GM19193 (cell line): ENCODE data around the gene CLCF1.

Experiments used
- POLR2A ChIP-seq: IDR thresholded peaks from 4 replicates; pipeline ENCODE4 v1.6.1; 2011; ENCODE audit not compliant: insufficient read depth, insufficient read length; ENCODE audit errors: extremely low read depth

Gene CLCF1

DNA sequence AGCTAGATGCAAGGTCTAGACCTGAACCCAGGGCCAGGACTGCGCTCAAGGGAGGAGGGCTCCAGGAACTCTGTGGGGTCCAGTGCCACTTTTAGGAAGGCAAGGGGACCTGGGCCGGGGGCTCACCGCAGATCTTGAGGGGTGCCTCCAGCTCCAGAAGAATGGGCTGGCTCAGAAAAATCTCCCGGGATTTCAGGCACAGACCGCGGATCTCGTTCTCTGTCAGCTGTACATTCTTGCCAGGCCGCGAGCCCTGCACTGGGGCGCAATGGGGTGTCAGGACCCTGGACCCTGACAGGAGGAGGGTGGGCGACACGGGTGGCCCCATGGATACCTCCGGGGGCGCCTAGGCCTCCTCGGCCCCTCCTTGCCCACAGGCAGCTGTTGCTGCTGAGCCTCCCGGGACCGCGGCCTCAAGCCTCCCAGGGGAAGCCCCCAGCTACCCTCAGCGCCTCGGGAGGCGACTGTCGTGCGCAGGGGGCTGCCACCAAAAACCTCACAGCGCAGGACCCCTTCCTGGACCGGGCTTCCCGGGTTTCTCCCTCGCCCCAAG, 27.6 kb upstream of the CLCF1 start:
- TF ChIP-seq POLR2A = no peak

DNA sequence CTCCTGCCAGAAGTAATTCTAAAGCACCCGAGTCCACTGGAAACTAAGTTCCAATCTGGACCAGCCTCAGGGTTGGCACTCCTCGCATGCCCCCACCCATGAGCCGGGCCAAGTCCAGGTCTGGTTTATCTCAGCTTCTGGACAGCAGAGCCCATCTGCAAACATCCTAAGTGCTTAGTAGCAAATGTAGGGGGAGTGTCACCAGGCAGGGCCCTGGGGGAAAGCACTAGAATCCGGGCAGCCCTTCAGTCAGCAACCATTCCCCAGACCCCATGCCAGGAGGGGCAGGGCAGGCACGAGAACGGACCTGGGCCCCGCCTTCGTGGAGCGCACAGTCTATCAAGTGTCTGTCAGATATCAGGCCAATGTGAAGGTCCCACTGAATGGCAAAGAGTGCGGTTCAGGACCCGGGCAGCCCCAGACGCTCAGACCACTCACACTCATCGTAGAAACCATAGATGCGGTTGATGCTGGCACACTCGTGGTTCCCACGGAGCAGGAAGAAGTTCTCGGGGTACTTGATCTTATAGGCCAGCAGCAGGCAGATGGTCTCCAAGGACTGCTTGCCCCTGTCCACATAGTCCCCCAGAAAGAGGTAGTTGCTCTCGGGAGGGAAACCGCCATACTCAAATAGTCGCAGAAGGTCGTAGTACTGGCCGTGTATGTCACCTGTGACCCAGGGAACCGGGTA, 27.0 kb upstream of the CLCF1 start:
- TF ChIP-seq POLR2A = no peak

DNA sequence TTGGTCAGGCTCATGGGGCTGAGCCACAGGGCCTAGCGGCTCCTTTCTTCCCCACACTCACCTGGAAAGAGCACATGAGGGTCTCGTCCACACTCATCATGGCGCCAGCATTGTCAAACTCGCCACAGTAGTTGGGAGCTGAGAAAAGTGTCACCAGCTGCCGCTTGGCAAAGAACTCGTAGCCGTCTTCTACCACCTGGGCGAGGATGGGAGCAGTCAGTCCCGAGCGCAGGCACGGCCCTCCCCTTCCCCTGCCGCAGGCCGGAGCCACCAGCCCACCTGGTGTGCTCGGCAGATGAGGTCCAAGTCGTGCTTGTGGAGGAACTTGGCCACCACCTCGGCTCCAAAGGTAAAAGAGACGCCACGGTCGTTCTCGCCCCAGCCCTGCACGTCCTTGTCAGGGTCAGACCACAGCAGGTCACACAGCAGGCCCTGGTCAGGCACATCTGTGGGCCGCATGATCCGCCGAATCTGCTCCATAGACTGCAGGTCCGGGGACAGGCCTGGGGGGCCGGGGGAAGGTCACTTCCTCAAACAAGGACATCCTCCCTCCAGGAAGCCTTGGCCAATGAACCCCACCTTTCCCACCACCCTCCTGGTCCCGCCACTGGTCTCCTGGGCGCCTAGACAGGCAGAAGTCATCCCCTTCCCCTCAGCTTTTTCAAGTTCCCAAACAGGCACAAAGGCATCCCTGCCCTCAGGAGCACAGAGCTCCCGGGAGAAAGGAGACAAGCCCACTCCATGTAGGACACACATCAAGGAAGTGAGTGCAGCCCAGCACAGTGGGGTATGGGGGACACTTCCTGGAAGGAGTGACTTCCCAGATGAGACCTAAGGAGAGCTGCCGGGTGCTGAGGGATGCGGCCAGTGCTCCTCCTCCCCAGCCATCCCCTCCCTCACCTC, 25.5 kb upstream of the CLCF1 start:
- no peak for TF ChIP-seq POLR2A

DNA sequence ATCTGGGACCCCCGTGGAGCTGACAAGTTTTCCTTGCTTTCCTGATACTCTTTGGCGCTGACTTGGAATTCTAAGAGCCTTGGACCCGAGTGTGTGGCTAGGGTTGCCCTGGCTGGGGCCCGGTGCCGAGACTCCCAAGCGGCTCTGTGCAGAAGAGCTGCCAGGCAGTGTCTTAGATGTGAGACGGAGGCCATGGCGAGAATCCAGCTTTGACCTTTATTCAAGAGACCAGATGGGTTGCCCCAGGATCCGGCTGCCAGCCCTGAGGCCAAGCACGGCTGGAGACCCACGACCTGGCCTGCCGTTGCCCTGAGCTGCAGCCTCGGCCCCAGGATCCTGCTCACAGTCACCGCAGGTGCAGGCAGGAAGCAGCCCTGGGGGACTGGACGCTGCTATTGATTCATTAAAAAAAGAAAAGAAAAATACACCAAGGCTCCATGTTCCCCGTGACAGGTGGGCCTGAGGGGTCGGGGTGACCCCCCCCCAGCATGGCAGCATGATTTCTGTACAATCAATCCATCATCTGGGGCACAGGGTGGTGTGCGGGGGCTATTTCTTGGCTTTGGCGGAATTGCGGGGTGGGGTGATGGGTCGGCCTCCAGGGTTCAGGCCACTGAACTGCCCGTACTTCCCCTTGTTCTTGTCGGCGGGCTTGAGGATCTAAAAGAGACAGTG, 24.7 kb upstream of the CLCF1 start:
- no peak for TF ChIP-seq POLR2A

DNA sequence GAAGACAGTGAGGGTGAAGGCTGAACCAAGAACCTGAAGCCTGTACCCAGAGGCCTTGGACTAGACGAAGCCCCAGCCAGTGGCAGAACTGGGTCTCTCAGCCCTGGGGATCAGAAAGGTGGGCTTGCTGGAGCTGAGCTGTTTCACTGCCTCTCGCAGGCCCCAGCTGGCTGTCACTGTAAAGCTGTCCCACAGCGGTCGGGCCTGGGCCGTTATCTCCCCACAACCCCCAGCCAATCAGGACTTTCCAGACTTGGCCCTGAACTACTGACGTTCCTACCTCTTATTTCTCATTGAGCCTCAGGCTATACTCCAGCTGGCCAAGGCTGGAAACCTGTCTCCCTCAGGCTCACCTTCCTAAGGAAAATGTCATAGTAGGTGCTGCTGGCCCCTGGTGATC, 24.1 kb upstream of the CLCF1 start:
- no peak for TF ChIP-seq POLR2A

DNA sequence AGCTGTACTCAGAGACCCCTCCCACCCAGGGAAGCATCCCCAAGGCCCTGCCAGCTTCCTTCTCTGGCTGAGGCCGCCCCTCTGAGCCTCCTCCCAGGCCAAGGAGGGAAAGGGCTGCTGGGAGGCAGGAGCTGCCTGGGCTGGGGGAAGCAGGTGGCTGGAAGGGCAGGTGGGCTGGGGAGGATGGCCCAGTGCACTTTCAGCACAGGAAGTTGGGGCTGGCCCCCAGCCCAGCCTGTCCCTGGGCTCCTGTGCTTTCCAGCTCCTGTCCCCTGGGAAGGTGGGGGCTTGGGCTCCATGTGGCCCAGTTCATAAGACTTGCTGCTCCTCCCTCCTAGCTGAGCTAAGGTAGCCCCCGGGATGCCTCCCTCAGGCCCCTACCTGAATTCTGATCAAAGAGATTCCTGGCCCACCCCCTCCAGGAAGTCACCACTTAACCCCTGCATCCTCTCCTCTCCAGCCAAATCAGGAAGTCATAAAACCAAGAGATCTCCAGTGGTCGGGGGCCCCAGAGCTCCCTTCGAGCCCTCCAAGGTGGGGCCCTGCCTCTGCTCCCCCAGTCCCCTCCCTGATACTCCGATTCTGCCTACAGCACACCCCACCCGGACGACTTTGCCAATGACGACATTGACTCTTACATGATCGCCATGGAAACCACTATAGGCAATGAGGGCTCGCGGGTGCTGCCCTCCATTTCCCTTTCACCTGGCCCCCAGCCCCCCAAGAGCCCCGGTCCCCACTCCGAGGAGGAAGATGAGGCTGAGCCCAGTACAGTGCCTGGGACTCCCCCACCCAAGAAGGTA, 23.4 kb upstream of the CLCF1 start:
- TF ChIP-seq POLR2A = no peak

DNA sequence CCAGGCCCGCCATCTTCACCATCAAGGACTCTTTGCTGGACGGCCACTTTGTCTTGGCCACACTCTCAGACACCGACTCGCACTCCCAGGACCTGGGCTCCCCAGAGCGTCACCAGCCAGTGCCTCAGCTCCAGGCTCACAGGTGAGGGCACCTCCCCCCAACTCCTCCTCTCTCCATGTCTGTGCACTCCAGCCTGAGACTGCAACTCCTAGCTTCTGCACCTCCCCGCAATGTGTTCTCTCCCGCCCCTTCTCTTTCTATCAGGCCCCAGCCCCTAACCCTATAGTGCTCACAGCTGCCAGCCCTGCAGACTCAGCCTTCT, 22.8 kb upstream of the CLCF1 start:
- TF ChIP-seq POLR2A = no peak

DNA sequence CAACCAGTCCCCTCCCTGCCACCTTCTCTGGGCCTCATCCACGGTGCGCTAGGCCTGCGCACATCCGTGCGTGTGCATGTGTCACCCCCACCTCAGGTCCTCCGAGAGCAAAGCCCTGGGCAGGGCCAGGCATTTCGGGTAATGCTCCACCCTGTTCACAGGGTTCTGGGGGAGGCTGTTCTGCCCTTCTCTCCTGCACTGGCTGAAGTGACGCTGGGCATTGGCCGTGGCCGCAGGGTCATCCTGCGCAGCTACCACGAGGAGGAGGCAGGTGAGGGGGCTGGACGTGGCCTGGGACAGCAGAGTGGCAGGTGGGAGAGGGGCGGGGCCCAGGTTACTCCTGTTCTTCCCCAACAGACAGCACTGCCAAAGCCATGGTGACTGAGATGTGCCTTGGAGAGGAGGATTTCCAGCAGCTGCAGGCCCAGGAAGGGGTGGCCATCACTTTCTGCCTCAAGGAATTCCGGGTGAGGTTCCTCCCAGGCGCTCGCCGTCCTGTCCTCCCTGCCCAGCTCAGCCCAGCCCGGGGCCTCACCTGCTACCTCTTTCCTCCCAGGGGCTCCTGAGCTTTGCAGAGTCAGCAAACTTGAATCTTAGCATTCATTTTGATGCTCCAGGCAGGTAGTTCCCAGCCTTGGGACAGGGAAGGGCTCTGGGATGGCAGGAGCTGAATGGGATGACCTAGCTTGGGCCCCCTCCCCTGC, 22.3 kb upstream of the CLCF1 start:
- TF ChIP-seq POLR2A = no peak

DNA sequence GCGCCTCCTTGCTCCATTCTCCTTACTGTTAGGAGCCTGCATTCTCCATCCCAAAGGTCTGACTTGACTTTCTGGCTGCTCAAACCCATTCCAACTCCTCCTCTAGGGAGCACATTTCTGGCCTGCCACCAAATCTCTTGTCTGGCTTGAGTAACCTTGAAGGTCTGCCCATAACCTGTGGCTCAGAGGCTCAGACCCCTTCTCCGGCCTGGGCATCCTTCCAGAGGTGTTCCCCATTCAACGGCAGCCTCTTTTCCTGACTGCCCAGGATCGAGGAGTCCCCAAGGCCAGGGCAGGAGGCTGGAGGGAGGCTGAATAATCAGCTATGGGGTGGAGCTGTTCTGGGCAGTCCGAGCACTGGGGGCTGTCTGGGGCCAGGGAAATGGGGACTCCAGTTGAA, 20.6 kb upstream of the CLCF1 start:
- TF ChIP-seq POLR2A = no peak

DNA sequence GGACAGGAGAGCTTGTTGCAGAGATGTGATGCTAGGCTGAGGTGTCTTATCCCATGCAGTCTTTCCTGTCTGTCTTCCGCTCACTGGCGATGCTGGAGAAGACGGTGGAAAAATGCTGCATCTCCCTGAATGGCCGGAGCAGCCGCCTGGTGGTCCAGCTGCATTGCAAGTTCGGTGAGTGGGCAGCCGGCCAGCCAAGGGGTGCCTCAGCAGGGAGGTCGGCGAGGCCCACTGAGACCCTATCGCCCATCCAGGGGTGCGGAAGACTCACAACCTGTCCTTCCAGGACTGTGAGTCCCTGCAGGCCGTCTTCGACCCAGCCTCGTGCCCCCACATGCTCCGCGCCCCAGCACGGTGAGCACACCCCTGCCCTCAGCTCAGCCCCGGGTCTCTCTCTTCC, 20.0 kb upstream of the CLCF1 start:
- TF ChIP-seq POLR2A = no peak

DNA sequence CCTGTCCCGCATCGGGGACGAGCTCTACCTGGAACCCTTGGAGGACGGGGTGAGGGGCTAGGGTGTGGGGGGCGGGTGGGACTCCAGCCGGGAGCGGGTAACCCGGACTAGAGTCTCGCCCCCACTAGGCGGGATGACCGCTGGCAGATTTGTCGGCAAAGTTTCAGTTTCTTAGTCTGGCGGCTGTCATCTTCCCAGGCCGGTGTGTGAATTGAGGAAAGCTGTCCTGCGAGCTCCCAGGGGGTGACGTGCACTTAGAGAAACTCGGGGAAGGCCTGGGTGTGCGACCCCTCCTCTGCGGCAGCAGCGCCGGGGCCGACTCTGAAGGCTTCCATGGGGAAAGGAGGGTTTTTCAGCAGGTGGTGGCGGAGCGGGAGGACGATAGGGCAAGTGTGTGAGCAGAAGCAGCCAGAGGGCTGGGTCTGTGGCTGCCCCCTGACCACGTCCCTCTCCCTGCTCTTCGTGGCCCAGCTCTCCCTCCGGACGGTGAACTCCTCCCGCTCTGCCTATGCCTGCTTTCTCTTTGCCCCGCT, 18.9 kb upstream of the CLCF1 start:
- no peak for TF ChIP-seq POLR2A

DNA sequence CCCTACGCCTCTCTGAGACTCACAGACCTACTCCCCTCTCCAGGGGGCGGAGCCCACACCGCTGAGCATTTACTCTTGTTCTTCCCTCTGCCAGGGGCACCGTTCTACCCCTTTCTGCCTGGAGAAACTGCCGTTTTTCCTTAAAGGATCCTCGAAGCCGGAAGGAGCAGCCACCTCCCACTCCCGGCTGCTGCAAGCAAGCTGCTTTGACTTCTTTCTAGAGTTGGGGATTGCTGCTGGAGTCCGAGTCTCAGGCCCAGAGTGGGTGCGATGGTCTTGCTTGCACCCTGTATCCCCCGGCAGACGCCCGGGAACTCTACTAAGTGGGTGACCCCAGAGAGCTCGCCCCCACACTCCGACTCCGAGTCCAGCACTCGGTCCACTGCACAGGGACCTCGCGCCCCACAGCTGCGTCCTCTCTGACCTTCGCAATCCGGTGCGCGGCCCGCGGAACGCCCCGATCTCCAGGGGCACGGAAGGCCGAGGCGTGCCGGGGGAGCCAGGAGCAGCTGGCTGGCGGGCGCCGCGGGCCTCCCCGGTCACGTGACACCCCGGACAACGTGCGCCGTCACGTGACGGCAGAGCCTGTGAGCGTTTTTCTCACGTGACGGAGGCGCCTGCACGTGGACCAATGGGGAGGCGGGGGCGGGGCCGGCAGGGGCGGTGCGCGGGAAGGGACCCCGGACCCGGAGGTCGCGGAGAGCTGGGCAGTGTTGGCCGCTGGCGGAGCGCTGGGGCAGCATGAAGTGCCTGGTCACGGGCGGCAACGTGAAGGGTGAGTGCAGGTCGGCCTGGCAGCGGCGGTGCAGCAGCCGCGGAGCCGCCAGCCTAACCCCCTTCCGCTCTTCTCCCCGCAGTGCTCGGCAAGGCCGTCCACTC, 18.1 kb upstream of the CLCF1 start, which contains the start of gene RAD9A:
RAD9A (plus strand) TSS at position 683 of the 879 bp plus-strand sequence; CDS start at position 742, 59 bp downstream.
- peak; percentile 80 for TF ChIP-seq POLR2A

DNA sequence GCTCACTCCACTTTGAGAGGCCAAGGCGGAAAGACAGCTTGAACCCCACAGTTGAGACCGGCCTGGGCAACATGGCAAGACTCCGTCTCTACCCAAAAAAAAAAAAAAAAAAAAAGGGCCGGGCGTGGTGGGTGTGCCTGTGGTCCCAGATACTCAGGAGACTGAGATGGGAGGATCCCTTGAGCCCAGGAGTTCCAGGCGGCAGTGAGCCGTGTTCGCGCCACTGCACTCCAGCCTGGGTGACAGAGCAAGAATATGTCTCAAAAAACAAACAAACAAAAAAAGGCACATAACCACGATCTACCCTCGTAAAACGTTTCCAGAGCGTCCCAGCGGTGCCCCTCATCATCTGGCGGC, 17.5 kb upstream of the CLCF1 start:
- no peak for TF ChIP-seq POLR2A
